GM12878 (cell line): ENCODE results near the gene FRAS1. TPM values are rescaled to one million over a fixed set of nuclear protein-coding genes. Genes with fewer than 3 reads are reported as not detected.
"Not testable (repeated sequence)": the region's sequence is repeated elsewhere in the genome, so short reads cannot be mapped to it uniquely, and the experiment has no call there.

Source experiments
- ATAC-seq: fragments of 200-7000 bp; cut with Tn5 transposase; 3 replicates; pipeline ENCODE4 v1.9.1; 2020; ENCODE audit warnings: mild to moderate bottlenecking, moderate library complexity
- BruUV-seq: library from RNA; stranded (reverse); fragments of 400-500 nt; replicated peaks from 2 replicates; lab custom pipeline; 2021; lab: Mats Ljungman, UMichigan
- CTCF ChIA-PET: fragments of 300-600 bp; sonication (Branson Sonifier 250); formaldehyde crosslinking; extraction: SDS; loops from one replicate; lab custom pipeline; 2021; ENCODE audit warnings: inconsistent platforms; lab: Yijun Ruan, JAX
- POLR2A ChIA-PET: fragments of 350-600 bp; formaldehyde crosslinking; extraction: SDS; loops from one replicate; lab custom pipeline; 2021; ENCODE audit warnings: inconsistent platforms; lab: Charles Lee
- RAD21 ChIA-PET: fragments of 300-600 bp; sonication (Branson Sonifier 250); formaldehyde crosslinking; loops from one replicate; lab custom pipeline; 2023; ENCODE audit warnings: antibody characterized with exemption; ENCODE audit not compliant: unreplicated experiment; lab: Charles Lee
- SMC1A ChIA-PET: fragments of 300-600 bp; sonication (Branson Sonifier 250); formaldehyde crosslinking; loops from one replicate; lab custom pipeline; 2023; ENCODE audit not compliant: unreplicated experiment, uncharacterized antibody; lab: Charles Lee
- DNase-seq: peaks from one replicate; pipeline ENCODE4 v3.0.0-alpha.2; 2011; ENCODE audit warnings: low read depth, low spot score
- FAIRE-seq: peaks from 3 replicates; lab custom pipeline; 2011; peaks lifted over from hg19 to GRCh38; lab: Jason Lieb, UNC
- H2AFZ ChIP-seq: 2 replicates; pipeline ENCODE4 v1.6.0; 2011; ENCODE audit warnings: low read depth, low read length, control low read depth; ENCODE audit not compliant: control insufficient read depth
- H3K27ac ChIP-seq: 2 replicates; pipeline ENCODE4 v1.5.1; 2011; ENCODE audit warnings: control low read depth; ENCODE audit not compliant: control insufficient read depth, insufficient read depth
- H3K27me3 ChIP-seq, 2 experiments: replicated peaks in 1 of 2; 2 replicates each; pipeline versions ENCODE4 v1.6.0 to v1.6.1; 2011; ENCODE audit warnings: low read length in 1 of 2; ENCODE audit not compliant: control insufficient read depth in 2 of 2, insufficient read depth in 2 of 2
- H3K36me3 ChIP-seq, 2 experiments: 2 replicates each; pipeline ENCODE4 v1.5.1; 2011; ENCODE audit warnings: low read length in 1 of 2; ENCODE audit not compliant: control insufficient read depth in 2 of 2, insufficient read depth in 2 of 2
- H3K4me1 ChIP-seq: 2 replicates; pipeline ENCODE4 v1.6.1; 2011; ENCODE audit warnings: mild to moderate bottlenecking, low read length, moderate library complexity, mixed read lengths; ENCODE audit not compliant: control insufficient read depth, insufficient read depth
- H3K4me2 ChIP-seq: 2 replicates; pipeline ENCODE4 v1.6.0; 2011; ENCODE audit warnings: control low read depth; ENCODE audit not compliant: control insufficient read depth, insufficient read depth
- H3K4me3 ChIP-seq: fragments of 200-600 bp; sonication (generic); 2 replicates; pipeline ENCODE4 v1.5.1; 2016
- H3K79me2 ChIP-seq: 2 replicates; pipeline ENCODE4 v1.6.0; 2011; ENCODE audit warnings: low read length; ENCODE audit not compliant: control insufficient read depth, insufficient read depth
- H3K9ac ChIP-seq: 2 replicates; pipeline ENCODE4 v1.8.0; 2011; ENCODE audit warnings: low read length, control low read depth, mixed read lengths; ENCODE audit not compliant: control insufficient read depth, insufficient read depth
- H3K9me3 ChIP-seq: replicated peaks from 3 replicates; pipeline ENCODE4 v1.5.1; 2011; ENCODE audit warnings: mild to moderate bottlenecking, low read length; ENCODE audit not compliant: control insufficient read depth, insufficient read depth
- H4K20me1 ChIP-seq: 2 replicates; pipeline ENCODE4 v1.6.0; 2011; ENCODE audit not compliant: control insufficient read depth, insufficient read depth
- CBX3 ChIP-seq: fragments of 200-600 bp; sonication (generic); IDR thresholded peaks from 2 replicates; pipeline ENCODE4 v1.6.1; 2016; ENCODE audit warnings: low read depth, borderline replicate concordance
- E4F1 ChIP-seq: fragments of 450-650 bp; IDR thresholded peaks from 2 replicates; pipeline ENCODE4 v1.6.1; 2018; ENCODE audit warnings: borderline replicate concordance, mild to moderate bottlenecking; ENCODE audit not compliant: partially characterized antibody
- KLF5 ChIP-seq: fragments of 450-650 bp; IDR thresholded peaks from 2 replicates; pipeline ENCODE4 v1.6.1; 2014; ENCODE audit warnings: mild to moderate bottlenecking; ENCODE audit not compliant: partially characterized antibody
- MAX ChIP-seq: IDR thresholded peaks from 2 replicates; pipeline ENCODE4 v1.6.1; 2012; ENCODE audit warnings: low read depth, low read length, improper control_type of control experiment
- MTA3 ChIP-seq: IDR thresholded peaks from 2 replicates; pipeline ENCODE4 v1.6.1; 2012; ENCODE audit warnings: low read length, inconsistent platforms, borderline replicate concordance
- PKNOX1 ChIP-seq: fragments of 450-650 bp; IDR thresholded peaks from 2 replicates; pipeline ENCODE4 v1.6.1; 2016; ENCODE audit warnings: mild to moderate bottlenecking
- RELA ChIP-seq: fragments of 450-650 bp; IDR thresholded peaks from 2 replicates; pipeline ENCODE4 v1.8.0; 2014; ENCODE audit warnings: borderline replicate concordance; ENCODE audit not compliant: partially characterized antibody
- SMARCA5 ChIP-seq: fragments of 450-650 bp; IDR thresholded peaks from 2 replicates; pipeline ENCODE4 v1.6.1; 2017; ENCODE audit warnings: mild to moderate bottlenecking
- TBL1XR1 ChIP-seq: IDR thresholded peaks from 2 replicates; pipeline ENCODE4 v1.6.1; 2012; ENCODE audit warnings: low read depth, low read length, improper control_type of control experiment
- YBX1 ChIP-seq: fragments of 450-650 bp; IDR thresholded peaks from 2 replicates; pipeline ENCODE4 v1.6.1; 2016; ENCODE audit warnings: antibody characterized with exemption
- ZBTB33 ChIP-seq: fragments of 450-650 bp; IDR thresholded peaks from 2 replicates; pipeline ENCODE4 v1.6.1; 2017; ENCODE audit warnings: mild to moderate bottlenecking
- WGBS: methylation state at CpG from one replicate; pipeline ENCODE4 v1.1.6; 2016; ENCODE audit warnings: low lambda C conversion rate; ENCODE audit not compliant: insufficient replicate concordance, insufficient coverage; ENCODE audit errors: missing lambda C conversion rate; 5-methylcytosine and 5-hydroxymethylcytosine counted together
- in situ Hi-C: fragments of 300-500 bp; cut with MboI; formaldehyde crosslinking; loops from 9 replicates; pipeline ENCODE4 v1.14.3; 2018; ENCODE audit warnings: mixed read lengths
- intact Hi-C: fragments of 100-400 bp; cut with micrococcal nuclease; formaldehyde crosslinking; loops from one replicate; pipeline ENCODE4 v1.14.2; 2022; ENCODE audit not compliant: unreplicated experiment
- polyA plus RNA-seq, 11 experiments: library from polyadenylated mRNA; depleted of rRNA in 4 of 11; unstranded in 6 of 11; stranded (reverse) in 5 of 11; fragments of >200 nt; fragmentation: Nextera tagmentation in 4 of 11; fragmentation: Illumina TruSeq in 1 of 11; extraction: Ambion mirVana in 4 of 11; extraction: Trizol in 1 of 11; gene quantifications; 1 replicate in 1 of 11; 2 replicates in 10 of 11; pipeline versions ENCODE4 v1.2.1 to v1.2.3, GENCODE V29; 2011 to 2016; ENCODE audit warnings: inconsistent platforms in 2 of 11, missing spikeins in 2 of 11, low read depth in 1 of 11
- total RNA-seq, 4 experiments: library from RNA; depleted of rRNA in 3 of 4; stranded (reverse); fragments of >200 nt in 3 of 4; fragmentation: Illumina TruSeq in 1 of 4; extraction: Trizol in 1 of 4; gene quantifications; 2 replicates each; pipeline versions ENCODE4 v1.2.1 to v1.2.3, GENCODE V29; 2013 to 2021

The FRAS1 gene
- total and polyA plus RNA-seq, 10 of the 15 experiments (the other 5 are each of a cell fraction or from before 2014, with no cell fraction given), result 0.08 to 11.7 (median 0.20) TPM

- Histone ChIP-seq H3K79me2 (no peaks in the 10 kb centered on the region), H4K20me1 (no peaks in the 10 kb centered on the region), H2AFZ (no peak overlapping the region), H3K4me2 (no peak overlapping the region), H3K4me1 (no peaks in the 10 kb centered on the region), H3K4me3 (no peak overlapping the region), H3K9ac (no peak overlapping the region), H3K36me3 (no peaks in the 10 kb centered on the region), H3K27me3 (no peaks in the 10 kb centered on the region), H3K9me3 (no peaks in the 10 kb centered on the region), H3K27ac (no peak overlapping the region)
- intact Hi-C loops, result no loop called here
- FAIRE-seq, result no peak
- 50% methylated on average over 6 of the region's 6 CpGs for WGBS
- in situ Hi-C loops, result no loop called here
- SMC1A ChIA-PET, result interaction anchor here (0.6 to 1.7 kb wide), 6 partner anchors 8 to 86 kb away, joined by 3 to 4 read pairs (median 4); no protein-coding TSS in a partner anchor
- no peak for TF ChIP-seq MTA3
- TF ChIP-seq CBX3, result no peak
- TF ChIP-seq E4F1, result no peak
- TF ChIP-seq YBX1, result no peak
- no peak for TF ChIP-seq MAX
- TF ChIP-seq RELA, result no peak
- no peak for TF ChIP-seq ZBTB33
- TF ChIP-seq KLF5, result no peak
- TF ChIP-seq TBL1XR1, result no peak
- TF ChIP-seq SMARCA5, result no peak
- no peak for TF ChIP-seq PKNOX1
- no peak for ATAC-seq
- RAD21 ChIA-PET, result interaction anchor here (1.2 kb wide), 1 partner anchor 149 kb away, joined by 5 read pairs; no protein-coding TSS in a partner anchor
- POLR2A ChIA-PET, result no interaction called here
- no peak for DNase-seq
- CTCF ChIA-PET, result no interaction called here
- BruUV-seq, result no TSS peak
These were observed 150.8 kb downstream of the FRAS1 start for GRCh38 chr4:78207951-78208350.

- H3K4me2 ChIP-seq, H3K27ac ChIP-seq, POLR2A ChIA-PET, H2AFZ ChIP-seq, DNase-seq, RAD21 ChIA-PET, H3K36me3 ChIP-seq, FAIRE-seq, H4K20me1 ChIP-seq, in situ Hi-C loops, H3K9ac ChIP-seq, ATAC-seq, H3K4me1 ChIP-seq, intact Hi-C loops, CTCF ChIA-PET, BruUV-seq, H3K9me3 ChIP-seq, H3K79me2 ChIP-seq, H3K27me3 ChIP-seq, H3K4me3 ChIP-seq: not testable (repeated sequence)
- 7% methylated on average over 4 of the region's 4 CpGs for WGBS
- SMC1A ChIA-PET, result interaction anchor here (0.6 to 1.7 kb wide), 2 partner anchors 15 to 61 kb away, joined by 3 to 4 read pairs; no protein-coding TSS in a partner anchor
These were observed 151.8 kb downstream of the FRAS1 start for GRCh38 chr4:78208896-78209295.
